SK-MEL-5 (cell line): ENCODE measurements around the gene MRPL21. TPM values are rescaled to one million over a fixed set of nuclear protein-coding genes. Genes with fewer than 3 reads are reported as not detected.

ENCODE experiments used
- total RNA-seq: library from RNA; depleted of rRNA; stranded (reverse); fragments of >200 nt; shearing (Covaris generic); gene quantifications from 2 replicates; pipeline ENCODE4 v1.2.3, GENCODE V29; 2014; rRNA removed

MRPL21 gene
- total RNA-seq, 1 experiment from 2014 or later = 342 TPM

Other genes starting within 250 kb of the MRPL21 start
- 0.29 TPM in 1 of 2 replicates, not detected in the other for gene GAL, start 219.3 kb downstream of the MRPL21 start, total RNA-seq
- gene TESMIN, start 152.3 kb downstream of the MRPL21 start, total RNA-seq = 1.1 TPM in 2 replicates
- 1.7 and 1.8 TPM in 2 replicates for gene CPT1A, start 61.9 kb downstream of the MRPL21 start, total RNA-seq
- gene IGHMBP2, start 59 bp upstream of the MRPL21 start, total RNA-seq = 24.8 and 27.6 TPM in 2 replicates
- gene MRGPRD, start 77.2 kb upstream of the MRPL21 start, total RNA-seq = not detected in 2 replicates
- gene MRGPRF, start 109.4 kb upstream of the MRPL21 start, total RNA-seq = 0.11 and 0.61 TPM in 2 replicates
- 24.7 and 28.7 TPM in 2 replicates for gene TPCN2, start 145.1 kb upstream of the MRPL21 start, total RNA-seq